ENCODE results near the gene ZNF41.

ZNF41 gene

GRCh38 chrX:47413179-47413594 is 69.8 kb downstream of the ZNF41 start:
- in situ Hi-C loops (cut with MboI; ENCODE audit: low sequenced_read_pairs) = no loop called here

Data from hTERT RPE-1 (cell line).